IMR-90 (cell line): Measurements from ENCODE around the gene NUP58. TPM values are rescaled to one million over a fixed set of nuclear protein-coding genes. Genes with fewer than 3 reads are reported as not detected.

Experiments
- ATAC-seq: fragments of 200-7000 bp; cut with Tn5 transposase; 2 replicates; pipeline ENCODE4 v1.9.1; 2020; ENCODE audit warnings: low read depth, mild to moderate bottlenecking, moderate library complexity
- BruUV-seq: library from RNA; stranded (reverse); fragments of 400-500 nt; replicated peaks from 2 replicates; lab custom pipeline; 2021; lab: Mats Ljungman, UMichigan
- CTCF ChIA-PET: fragments of 300-600 bp; formaldehyde crosslinking; extraction: SDS; loops from one replicate; lab custom pipeline; 2021; ENCODE audit warnings: antibody characterized with exemption; lab: Yijun Ruan, JAX
- POLR2A ChIA-PET: fragments of 300-600 bp; sonication (Branson Sonifier 250); formaldehyde crosslinking; loops from one replicate; lab custom pipeline; 2022; ENCODE audit warnings: antibody characterized with exemption; ENCODE audit not compliant: unreplicated experiment; lab: Charles Lee
- DNase-seq: peaks from one replicate; pipeline ENCODE4 v3.0.0; 2013
- H2AFZ ChIP-seq: replicated peaks from 2 replicates; pipeline ENCODE3; 2013; ENCODE audit warnings: low read length, mild to moderate bottlenecking; ENCODE audit not compliant: poor library complexity
- H2AK5ac ChIP-seq: 2 replicates; pipeline ENCODE4 v1.6.1; 2013; ENCODE audit warnings: low read depth, low read length, inconsistent platforms
- H2AK9ac ChIP-seq: replicated peaks from 2 replicates; pipeline ENCODE3; 2013; ENCODE audit warnings: mild to moderate bottlenecking, low read depth, low read length, moderate library complexity; ENCODE audit not compliant: poor library complexity
- H2BK120ac ChIP-seq: 2 replicates; pipeline ENCODE4 v1.6.1; 2013; ENCODE audit warnings: low read depth, low read length, inconsistent platforms
- H2BK15ac ChIP-seq: 3 replicates; pipeline ENCODE4 v1.6.1; 2013; ENCODE audit warnings: low read depth, low read length, inconsistent platforms
- H2BK20ac ChIP-seq: 2 replicates; pipeline ENCODE4 v1.6.1; 2013; ENCODE audit warnings: low read depth, mild to moderate bottlenecking, inconsistent platforms, low read length, moderate library complexity
- H2BK5ac ChIP-seq: 2 replicates; pipeline ENCODE4 v1.6.1; 2013; ENCODE audit warnings: mild to moderate bottlenecking, low read depth, low read length, inconsistent platforms; ENCODE audit not compliant: poor library complexity, severe bottlenecking
- H3K14ac ChIP-seq: replicated peaks from 2 replicates; pipeline ENCODE4 v1.6.1; 2013; ENCODE audit warnings: low read depth, low read length, inconsistent platforms
- H3K18ac ChIP-seq: 2 replicates; pipeline ENCODE4 v1.6.1; 2013; ENCODE audit warnings: low read depth, low read length, control low read depth
- H3K23ac ChIP-seq: 2 replicates; pipeline ENCODE4 v1.6.1; 2013; ENCODE audit warnings: low read depth, low read length, inconsistent platforms
- H3K27ac ChIP-seq: 2 replicates; pipeline ENCODE4 v1.5.1; 2013; ENCODE audit warnings: mild to moderate bottlenecking, control low read depth, low read length; ENCODE audit not compliant: insufficient read depth
- H3K27me3 ChIP-seq: 2 replicates; pipeline ENCODE4 v1.6.1; 2013; ENCODE audit warnings: low read length; ENCODE audit not compliant: control insufficient read depth, insufficient read depth
- H3K36me3 ChIP-seq: 2 replicates; pipeline ENCODE4 v1.6.1; 2013; ENCODE audit warnings: low read length, mixed read lengths; ENCODE audit not compliant: control insufficient read depth, insufficient read depth
- H3K4ac ChIP-seq: 2 replicates; pipeline ENCODE4 v1.6.1; 2013; ENCODE audit warnings: low read depth, low read length, inconsistent platforms
- H3K4me1 ChIP-seq: 2 replicates; pipeline ENCODE4 v1.6.1; 2013; ENCODE audit warnings: low read length, mixed read lengths; ENCODE audit not compliant: control insufficient read depth, insufficient read depth
- H3K4me2 ChIP-seq: 2 replicates; pipeline ENCODE4 v1.6.1; 2013; ENCODE audit warnings: low read depth, mild to moderate bottlenecking, control low read depth, low read length, moderate library complexity
- H3K4me3 ChIP-seq: 2 replicates; pipeline ENCODE4 v1.5.1; 2013; ENCODE audit warnings: low read depth, mild to moderate bottlenecking, control low read depth, low read length, moderate library complexity; ENCODE audit not compliant: insufficient read depth
- H3K56ac ChIP-seq: 2 replicates; pipeline ENCODE4 v1.6.1; 2013; ENCODE audit warnings: low read length, inconsistent platforms; ENCODE audit not compliant: insufficient read depth; ENCODE audit errors: extremely low read depth
- H3K79me1 ChIP-seq, 2 experiments: 2 replicates each; pipeline ENCODE4 v1.6.1; 2013; ENCODE audit warnings: low read length in 2 of 2, inconsistent platforms in 1 of 2, low read depth in 1 of 2
- H3K9ac ChIP-seq: 2 replicates; pipeline ENCODE4 v1.6.1; 2013; ENCODE audit warnings: low read depth, low read length, control low read depth
- H3K9me1 ChIP-seq: 2 replicates; pipeline ENCODE4 v1.6.1; 2013; ENCODE audit warnings: low read length, inconsistent platforms; ENCODE audit not compliant: insufficient read depth
- H3K9me3 ChIP-seq: 2 replicates; pipeline ENCODE4 v1.6.1; 2013; ENCODE audit warnings: low read length; ENCODE audit not compliant: control insufficient read depth, insufficient read depth
- H4K20me1 ChIP-seq: 2 replicates; pipeline ENCODE4 v1.6.1; 2013; ENCODE audit warnings: low read length, inconsistent platforms; ENCODE audit not compliant: insufficient read depth
- H4K5ac ChIP-seq: 2 replicates; pipeline ENCODE4 v1.6.1; 2013; ENCODE audit warnings: mild to moderate bottlenecking, low read depth, low read length, control low read depth
- H4K8ac ChIP-seq, 2 experiments: 2 replicates each; pipeline ENCODE4 v1.6.1; 2013; ENCODE audit warnings: low read depth in 2 of 2, low read length in 2 of 2, control low read depth in 1 of 2, inconsistent platforms in 1 of 2
- H4K91ac ChIP-seq: 2 replicates; pipeline ENCODE4 v1.6.1; 2013; ENCODE audit warnings: low read depth, low read length, inconsistent platforms; ENCODE audit not compliant: insufficient read depth
- BHLHE40 ChIP-seq: fragments of 150-350 bp; IDR thresholded peaks from 2 replicates; pipeline ENCODE4 v1.6.1; 2016; ENCODE audit warnings: mild to moderate bottlenecking, low read depth, low read length
- CEBPB ChIP-seq: IDR thresholded peaks from 2 replicates; pipeline ENCODE4 v1.6.1; 2012; ENCODE audit warnings: low read depth, low read length, improper control_type of control experiment
- CHD1 ChIP-seq: IDR thresholded peaks from 2 replicates; pipeline ENCODE4 v1.6.1; 2012; ENCODE audit warnings: low read depth, low read length, improper control_type of control experiment
- CTCF ChIP-seq: conservative IDR thresholded peaks from 2 replicates; pipeline ENCODE4 v1.5.1; 2012; ENCODE audit warnings: mild to moderate bottlenecking, low read depth, low read length, improper control_type of control experiment
- FOS ChIP-seq: fragments of 150-350 bp; IDR thresholded peaks from 2 replicates; pipeline ENCODE4 v1.6.1; 2016; ENCODE audit warnings: low read depth, low read length
- MAFK ChIP-seq: IDR thresholded peaks from 2 replicates; pipeline ENCODE4 v1.6.1; 2012; ENCODE audit warnings: low read depth, low read length, improper control_type of control experiment
- MAZ ChIP-seq: IDR thresholded peaks from 2 replicates; pipeline ENCODE4 v1.6.1; 2012; ENCODE audit warnings: low read depth, mild to moderate bottlenecking, low read length, improper control_type of control experiment, moderate library complexity, borderline replicate concordance
- NFE2L2 ChIP-seq: fragments of 150-350 bp; IDR thresholded peaks from 2 replicates; pipeline ENCODE4 v1.6.1; 2016; ENCODE audit warnings: low read depth, mild to moderate bottlenecking, low read length
- POLR2A ChIP-seq: IDR thresholded peaks from 2 replicates; pipeline ENCODE4 v1.6.1; 2012; ENCODE audit warnings: mild to moderate bottlenecking, low read depth, low read length
- RAD21 ChIP-seq: IDR thresholded peaks from 2 replicates; pipeline ENCODE4 v1.6.1; 2012; ENCODE audit warnings: low read length, improper control_type of control experiment
- RCOR1 ChIP-seq: IDR thresholded peaks from 2 replicates; pipeline ENCODE4 v1.6.1; 2012; ENCODE audit warnings: mild to moderate bottlenecking, low read length, improper control_type of control experiment; ENCODE audit not compliant: insufficient replicate concordance
- RFX5 ChIP-seq: IDR thresholded peaks from 2 replicates; pipeline ENCODE4 v1.8.0; 2012; ENCODE audit warnings: low read depth, mild to moderate bottlenecking, low read length, moderate library complexity
- SMC3 ChIP-seq: fragments of 150-350 bp; IDR thresholded peaks from 2 replicates; pipeline ENCODE4 v1.6.1; 2016; ENCODE audit warnings: low read depth, mild to moderate bottlenecking, antibody characterized with exemption, low read length, moderate library complexity
- WGBS, 2 experiments: methylation state at CpG; one replicate each; pipeline versions ENCODE4 v1.1.5 to v1.1.7; 2013; ENCODE audit warnings: missing lambda C conversion rate in 2 of 2; ENCODE audit not compliant: insufficient read length in 1 of 2; ENCODE audit errors: extremely low coverage in 2 of 2; 5-methylcytosine and 5-hydroxymethylcytosine counted together
- dilution Hi-C: fragments of 300-500 bp; cut with HindIII; formaldehyde crosslinking; loops from one replicate; pipeline ENCODE4 v1.14.3; 2018; ENCODE audit warnings: low sequenced_read_pairs; ENCODE audit not compliant: unreplicated experiment
- in situ Hi-C: fragments of 300-500 bp; cut with MboI; formaldehyde crosslinking; loops from 3 replicates; pipeline ENCODE4 v1.14.3; 2019; ENCODE audit warnings: low sequenced_read_pairs, inconsistent platforms, mixed read lengths
- intact Hi-C: fragments of 100-400 bp; cut with micrococcal nuclease; formaldehyde crosslinking; loops from 2 replicates; pipeline ENCODE4 v1.10.0; 2022
- polyA plus RNA-seq, 3 experiments: library from polyadenylated mRNA; depleted of rRNA; stranded (reverse); fragments of >200 nt; gene quantifications; 2 replicates each; pipeline ENCODE4 v1.2.3, GENCODE V29; 2012; ENCODE audit warnings: low replicate concordance in 1 of 3
- total RNA-seq: library from RNA; depleted of rRNA; stranded (reverse); fragments of >200 nt; gene quantifications from 2 replicates; pipeline ENCODE4 v1.2.3, GENCODE V29; 2012
- TF ChIP-seq, protein P1 (sequence below): fragments of 150-350 bp; IDR thresholded peaks from 2 replicates; pipeline ENCODE4 v1.6.1; 2017; ENCODE audit warnings: mild to moderate bottlenecking, antibody characterized with exemption, low read length, low read depth

The NUP58 gene
- total and polyA plus RNA-seq, 2 of the 4 experiments (the other 2 are of a cell fraction) = 29.7 to 50.7 TPM

DNA sequence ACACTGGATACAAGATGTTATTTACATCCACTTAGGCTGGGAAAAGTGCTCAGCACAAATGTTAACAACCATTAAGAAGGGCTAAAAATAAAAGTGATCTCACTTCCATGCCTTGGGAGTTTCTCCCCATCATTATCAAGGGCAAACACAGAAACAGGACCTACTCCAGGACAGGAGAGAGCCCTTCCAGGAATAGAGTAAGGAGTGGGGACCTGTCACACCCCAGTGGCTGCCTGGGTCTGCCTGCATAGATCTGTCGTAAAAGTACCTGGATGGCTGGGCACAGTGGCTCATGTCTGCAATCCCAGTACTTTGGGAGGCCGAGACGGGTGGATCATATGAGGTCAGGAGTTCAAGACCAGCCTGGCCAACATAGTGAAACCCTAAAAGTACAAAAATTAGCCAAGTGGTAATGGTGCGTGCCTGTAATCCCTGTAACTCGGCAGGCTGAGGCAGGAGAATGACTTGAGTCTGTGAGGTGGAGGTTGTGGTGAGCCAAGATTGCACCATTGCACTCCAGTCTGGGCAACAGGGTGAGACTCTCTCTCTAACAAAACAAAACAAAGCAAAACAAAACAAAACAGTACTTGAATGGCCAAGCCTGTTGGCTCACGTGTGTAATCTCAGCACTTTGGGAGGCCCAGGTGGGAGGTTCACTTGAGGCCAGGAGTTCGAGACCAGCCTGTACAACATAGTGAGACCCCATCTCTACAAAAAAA is 76.0 kb downstream of the NUP58 start:
- no peak overlapping the region for H3K18ac ChIP-seq
- H3K56ac ChIP-seq = no peak overlapping the region
- H3K9me3 ChIP-seq = no peaks in the 10 kb centered on the region
- no peak overlapping the region for H2AK5ac ChIP-seq
- no peak for ATAC-seq
- H2BK120ac ChIP-seq = no peak overlapping the region
- H2BK20ac ChIP-seq = no peak overlapping the region
- no peak overlapping the region for H3K14ac ChIP-seq
- H3K79me1 ChIP-seq = no peaks in the 10 kb centered on the region
- no peak overlapping the region for H2AFZ ChIP-seq
- no peaks in the 10 kb centered on the region for H3K4me1 ChIP-seq
- no peak for DNase-seq
- POLR2A ChIA-PET = no interaction called here
- no peak overlapping the region for H2BK5ac ChIP-seq
- no peak for TF ChIP-seq CHD1
- TF ChIP-seq, protein P1, sequence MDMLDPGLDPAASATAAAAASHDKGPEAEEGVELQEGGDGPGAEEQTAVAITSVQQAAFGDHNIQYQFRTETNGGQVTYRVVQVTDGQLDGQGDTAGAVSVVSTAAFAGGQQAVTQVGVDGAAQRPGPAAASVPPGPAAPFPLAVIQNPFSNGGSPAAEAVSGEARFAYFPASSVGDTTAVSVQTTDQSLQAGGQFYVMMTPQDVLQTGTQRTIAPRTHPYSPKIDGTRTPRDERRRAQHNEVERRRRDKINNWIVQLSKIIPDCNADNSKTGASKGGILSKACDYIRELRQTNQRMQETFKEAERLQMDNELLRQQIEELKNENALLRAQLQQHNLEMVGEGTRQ = no peak
- TF ChIP-seq MAZ = no peak
- TF ChIP-seq RCOR1 = no peak
- TF ChIP-seq CEBPB = no peak
- no peak for TF ChIP-seq POLR2A
- no peak for TF ChIP-seq RAD21
- TF ChIP-seq MAFK = no peak
- TF ChIP-seq SMC3 = no peak
- TF ChIP-seq FOS = no peak
- TF ChIP-seq RFX5 = no peak
- no peak for TF ChIP-seq NFE2L2
- TF ChIP-seq CTCF = no peak
- no peak for TF ChIP-seq BHLHE40
- no peak overlapping the region for H4K5ac ChIP-seq
- no peak overlapping the region for H3K4me3 ChIP-seq
- 48% methylated on average over 2 of the region's 7 CpGs; no CpG with 5 or more reads in 1 of the 2 experiments for WGBS, 2 experiments
- H2AK9ac ChIP-seq = no peak overlapping the region
- no peaks in the 10 kb centered on the region for H3K36me3 ChIP-seq
- no peak overlapping the region for H3K27ac ChIP-seq
- no peak overlapping the region for H3K23ac ChIP-seq
- intact Hi-C loops = loop anchor here (2.0 kb wide), 1 partner anchor 293 kb away; no protein-coding TSS in a partner anchor
- dilution Hi-C loops = no loop called here
- no peak overlapping the region for H4K8ac ChIP-seq
- no peak overlapping the region for H3K9ac ChIP-seq
- no peaks in the 10 kb centered on the region for H3K9me1 ChIP-seq
- H3K4ac ChIP-seq = no peak overlapping the region
- CTCF ChIA-PET = no interaction called here
- in situ Hi-C loops = loop anchor here (10.0 to 25.0 kb wide), 2 partner anchors 143 to 290 kb away; partner anchors contain the start of gene PABPC3
- BruUV-seq = no TSS peak
- H2BK15ac ChIP-seq = no peak overlapping the region
- no peak overlapping the region for H3K4me2 ChIP-seq
- peaks cover 30% of the 10 kb centered on the region for H3K27me3 ChIP-seq
- no peak overlapping the region for H4K91ac ChIP-seq
- no peaks in the 10 kb centered on the region for H4K20me1 ChIP-seq
